Inflammatory macrophage (primary cell): Measurements from ENCODE around the gene CA11.
"Not testable (repeated sequence)": the region's sequence is repeated elsewhere in the genome, so short reads cannot be mapped to it uniquely, and the experiment has no call there.

Experiments
- DNase-seq, 2 donors: peaks; one replicate each; pipeline ENCODE4 v3.0.0-alpha.2; 2020 to 2022

Gene CA11

GRCh38 chr19:48669903-48670668 is 24.1 kb upstream of the CA11 start:
- DNase-seq = no peak

DNA sequence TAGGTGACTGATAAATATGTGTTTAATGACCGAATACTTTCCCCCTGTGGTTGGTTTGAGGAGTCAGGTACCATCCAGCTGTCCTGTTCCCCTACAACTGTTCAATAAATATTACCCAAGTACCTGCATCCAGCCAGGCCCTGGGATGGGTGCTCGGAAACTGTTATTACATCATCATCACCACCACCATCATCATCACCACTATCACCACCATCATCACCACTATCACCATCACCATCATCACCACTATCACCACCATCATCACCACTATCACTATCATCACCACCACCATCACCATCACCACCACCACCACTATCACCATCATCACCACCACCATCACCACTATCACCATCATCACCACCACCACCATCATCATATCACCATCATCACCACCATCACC is 22.8 kb upstream of the CA11 start:
- no peak for DNase-seq

DNA sequence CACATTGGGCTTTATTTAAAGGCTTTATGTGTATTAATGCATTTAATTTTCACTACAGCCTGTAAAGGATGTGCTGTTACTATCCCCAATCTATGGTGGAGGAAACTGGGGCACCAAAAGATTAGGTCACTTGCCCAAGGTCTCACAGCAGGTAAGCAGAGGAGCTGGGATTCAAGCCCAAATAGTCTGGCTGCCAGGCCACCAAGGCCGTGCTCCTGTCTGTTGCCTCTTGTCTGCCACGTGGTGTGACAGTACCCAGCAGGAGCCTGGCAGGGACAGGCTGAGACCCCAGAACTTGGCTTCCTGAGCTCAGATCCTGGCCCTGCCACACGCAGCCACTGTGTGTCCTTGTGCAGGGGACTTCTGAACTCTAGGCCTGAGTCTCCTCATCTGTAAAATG is 22.3 kb upstream of the CA11 start:
- DNase-seq = no peak

DNA sequence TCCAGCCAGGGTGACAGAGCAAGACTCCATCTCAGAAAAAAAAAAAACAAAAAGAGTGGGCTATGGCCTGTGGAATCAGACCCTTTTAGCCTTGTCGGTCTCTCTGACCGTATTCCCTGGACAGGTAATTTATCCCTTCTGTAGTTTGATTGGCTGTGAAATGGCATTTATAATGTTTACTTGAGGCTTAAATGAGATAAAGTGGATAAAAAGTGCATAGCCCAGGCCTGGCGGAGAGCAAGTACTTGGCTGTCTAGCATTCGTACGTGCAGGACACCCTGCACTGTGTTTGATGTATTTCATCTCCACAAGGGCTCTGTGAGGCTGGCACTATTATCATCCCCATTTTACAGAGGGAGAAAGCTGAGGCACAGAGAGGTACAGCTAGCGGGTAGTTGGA is 19.8 kb upstream of the CA11 start:
- no peak for DNase-seq

DNA sequence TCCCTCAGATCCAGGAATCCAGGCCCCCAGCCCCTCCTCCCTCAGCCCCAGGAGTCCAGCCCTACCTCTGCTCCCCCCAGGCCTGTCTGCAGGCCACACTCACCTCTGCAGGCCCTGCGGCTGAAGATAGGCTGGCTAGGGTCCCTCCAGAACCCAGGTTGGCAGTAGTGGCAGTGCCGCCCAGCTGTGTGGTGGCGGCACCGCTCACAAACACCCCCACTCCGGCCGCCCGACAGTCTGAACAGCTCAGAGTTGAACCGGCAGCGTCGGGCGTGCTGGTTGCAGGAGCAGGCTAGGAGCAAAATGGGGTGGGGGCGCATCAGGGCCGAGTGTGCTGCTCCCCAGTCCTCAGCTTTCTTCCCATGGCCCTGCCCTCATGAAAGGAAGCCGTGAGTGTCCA is 18.5 kb upstream of the CA11 start:
- no peak for DNase-seq

DNA sequence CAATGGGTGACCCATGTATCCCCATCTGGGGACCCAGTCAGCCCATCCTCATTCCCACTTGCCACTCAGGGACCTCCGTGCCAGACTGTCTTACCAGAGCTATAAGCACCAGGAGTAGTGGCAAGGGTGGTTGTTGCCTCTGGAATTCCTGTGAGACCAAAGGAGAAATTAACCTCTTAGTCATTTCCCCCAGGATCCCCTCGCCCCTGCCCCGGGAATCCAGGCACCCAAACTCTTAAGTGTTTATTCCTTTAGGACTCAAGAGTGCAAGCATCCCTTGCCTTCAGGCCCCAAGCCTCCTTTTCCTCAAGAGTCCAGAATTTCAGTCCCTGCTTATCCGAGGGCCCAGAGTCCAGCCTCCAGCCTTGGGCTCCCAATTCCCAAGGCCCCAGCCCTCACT is 17.7 kb upstream of the CA11 start:
- no peak for DNase-seq

DNA sequence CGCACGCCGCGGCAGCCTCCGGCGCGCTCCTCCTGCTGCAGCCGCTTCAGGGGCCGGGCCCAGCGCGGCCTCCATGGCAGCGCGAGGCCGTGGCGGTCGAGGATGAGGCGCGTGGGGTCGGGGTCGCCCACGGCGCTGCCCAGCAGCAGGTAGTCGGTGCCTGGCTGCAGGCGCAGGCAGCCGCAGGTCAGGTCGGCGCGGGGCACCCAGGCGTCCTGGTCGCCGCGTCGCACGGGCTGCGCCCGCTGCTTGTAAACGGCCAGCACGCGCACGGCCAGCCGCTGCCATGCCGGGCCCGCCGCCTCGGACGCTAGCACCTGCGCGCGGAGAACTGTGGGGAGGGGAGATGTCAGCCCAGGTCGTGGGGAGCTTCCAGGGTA is 15.7 kb upstream of the CA11 start:
- DNase-seq = no peak

GRCh38 chr19:48660852-48661710 is 15.1 kb upstream of the CA11 start:
- peak; percentile 92 to 94 for DNase-seq

DNA sequence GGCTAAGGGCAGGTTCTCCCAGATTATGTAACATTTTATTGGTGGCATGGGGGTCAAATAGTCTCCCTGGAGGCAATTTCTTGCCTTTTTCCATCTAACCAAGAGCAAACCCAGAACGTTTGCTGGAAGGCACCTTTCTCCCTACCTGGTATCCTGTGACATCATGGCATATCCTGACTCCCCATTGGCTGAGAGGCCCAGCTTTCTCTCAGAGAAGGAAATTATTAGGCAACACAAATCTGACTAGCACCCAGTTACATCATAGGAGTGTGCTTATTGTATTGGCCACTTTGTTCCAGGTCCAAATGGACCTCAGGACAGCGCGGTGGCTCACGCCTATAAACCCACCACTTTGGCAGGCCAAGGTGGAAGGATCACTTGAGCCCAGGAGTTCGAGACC is 13.8 kb upstream of the CA11 start:
- DNase-seq = peak; percentile 55 to 69

DNA sequence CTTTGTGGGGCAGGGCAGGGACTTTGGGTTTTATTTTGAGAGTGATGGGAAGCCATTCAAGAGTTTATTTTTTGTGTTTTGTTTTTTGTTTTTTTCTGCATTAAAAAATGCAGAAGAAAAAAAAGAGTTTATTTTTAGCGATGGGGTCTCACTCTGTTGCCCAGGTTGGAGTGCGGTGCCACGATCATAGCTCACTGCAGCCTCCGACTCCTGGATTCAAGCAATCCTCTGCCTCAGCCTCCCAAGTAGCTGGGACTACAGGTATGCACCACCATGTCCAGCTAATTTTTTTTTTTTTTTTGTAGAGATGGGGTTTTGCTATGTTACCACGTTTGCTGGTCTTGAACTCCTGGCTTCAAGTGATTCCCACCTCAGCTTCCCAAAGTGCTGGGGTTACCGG is 12.5 kb upstream of the CA11 start:
- DNase-seq = no peak

DNA sequence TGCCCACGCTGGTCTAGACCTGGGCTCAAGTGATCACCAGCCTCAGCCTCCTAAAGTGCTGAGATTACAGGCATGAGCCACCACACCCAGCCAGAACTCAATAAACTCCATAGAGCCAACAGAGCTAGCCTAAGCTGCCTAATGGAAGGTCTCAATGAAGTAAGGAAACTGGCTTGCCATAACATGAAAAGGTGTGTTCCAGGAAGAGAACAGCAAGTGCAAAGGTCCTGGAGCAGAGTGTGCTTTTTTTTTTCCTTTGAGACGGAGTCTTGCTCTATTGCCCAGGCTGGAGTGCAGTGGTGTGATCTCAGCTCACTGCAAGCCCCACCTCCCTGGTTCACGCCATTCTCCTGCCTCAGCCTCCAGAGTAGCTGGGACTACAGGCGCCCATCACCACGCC is 11.8 kb upstream of the CA11 start:
- not testable (repeated sequence) for DNase-seq

GRCh38 chr19:48656840-48657474 is 11.0 kb upstream of the CA11 start:
- no peak for DNase-seq

GRCh38 chr19:48654299-48655059 is 8.5 kb upstream of the CA11 start:
- DNase-seq = no peak

- no peak for DNase-seq
Observed at GRCh38 chr19:48651683-48652048, 5.7 kb upstream of the CA11 start.

GRCh38 chr19:48650974-48651682 is 5.1 kb upstream of the CA11 start:
- DNase-seq = no peak

GRCh38 chr19:48648134-48648533 is 2.1 kb upstream of the CA11 start:
- DNase-seq = no peak

DNA sequence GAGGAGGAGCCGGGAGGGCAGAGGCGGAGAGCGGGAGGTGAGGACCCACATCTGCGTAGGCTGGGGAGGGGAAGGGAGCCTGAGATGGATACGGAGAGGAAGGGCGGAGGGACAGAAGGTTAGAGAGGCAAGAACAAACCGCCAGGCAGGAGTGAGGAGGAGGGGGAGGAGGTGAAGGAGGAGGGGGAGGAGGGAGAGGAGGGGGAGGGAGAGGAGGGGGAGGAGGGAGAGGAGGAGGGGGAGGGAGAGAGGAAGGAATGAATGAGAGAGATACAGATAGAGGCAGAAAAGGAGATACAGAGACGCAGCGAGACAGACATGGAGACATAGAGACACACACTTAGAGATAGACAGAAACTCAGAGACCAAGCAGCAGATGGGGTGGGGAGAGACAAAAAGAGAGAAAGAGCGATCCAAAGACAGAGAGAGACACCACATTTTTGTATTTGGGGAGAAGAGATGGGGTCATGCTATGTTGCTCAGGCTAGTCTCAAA is 782 bp upstream of the CA11 start:
- no peak for DNase-seq

GRCh38 chr19:48645620-48646000 is 377 bp downstream of the CA11 start:
- no peak for DNase-seq

DNA sequence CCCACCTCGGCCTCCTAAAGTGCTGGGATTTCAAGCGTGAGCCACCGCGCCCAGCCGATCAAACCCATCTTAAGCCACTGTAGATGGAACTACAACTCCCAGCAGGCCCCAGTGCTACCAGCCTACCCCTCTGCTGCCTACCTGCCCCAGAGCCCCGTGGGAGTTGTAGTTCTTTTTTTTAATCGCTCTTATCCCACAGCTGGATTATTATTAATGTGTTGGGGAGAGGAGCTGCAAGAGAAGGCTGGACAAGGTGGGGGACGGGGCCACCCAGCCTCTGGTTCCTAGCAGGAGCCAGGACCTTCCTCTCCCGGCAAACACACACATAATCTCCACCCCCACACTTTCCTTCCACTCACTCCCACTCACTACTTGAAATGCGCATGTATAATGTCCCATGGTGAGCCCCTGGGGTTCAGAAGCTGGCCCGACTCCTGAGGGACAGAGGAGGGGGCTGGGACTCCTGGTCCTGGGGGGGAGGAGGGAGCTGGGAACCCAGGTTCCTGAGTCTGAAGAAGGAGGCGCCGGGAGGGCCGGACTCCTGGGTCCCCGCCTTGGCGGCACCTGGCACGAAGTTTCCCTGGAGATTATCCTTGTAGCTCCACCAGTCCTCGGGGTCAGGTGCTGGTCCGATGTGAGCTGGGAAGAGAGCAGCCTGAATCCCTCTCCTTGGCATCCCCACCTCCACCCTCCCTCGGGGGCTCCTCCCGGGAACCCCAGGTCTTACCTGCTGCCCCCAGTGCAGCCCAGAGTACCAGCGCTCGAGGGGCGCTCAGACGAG is 958 bp downstream of the CA11 start:
- DNase-seq = peak; percentile 75 to 77

DNA sequence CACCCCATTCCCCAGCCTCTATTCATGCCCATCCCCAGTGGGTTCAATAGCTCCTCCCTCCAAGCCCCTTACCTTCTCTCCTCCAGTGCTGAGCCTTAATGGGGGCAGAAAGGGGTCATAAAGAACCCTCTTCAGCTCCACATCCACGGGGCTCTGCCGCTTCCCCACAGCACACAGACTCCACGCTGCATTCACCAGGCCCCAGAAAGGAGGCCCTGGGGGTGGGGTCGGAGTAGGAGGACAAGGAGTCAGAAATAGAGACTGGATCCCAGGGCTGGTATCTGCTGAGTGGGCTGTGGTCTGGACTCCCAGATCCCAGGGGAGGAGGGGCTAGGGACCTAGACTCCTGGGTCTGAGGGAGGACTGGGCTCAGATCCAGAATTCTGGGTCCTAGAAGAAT is 1.6 kb downstream of the CA11 start:
- DNase-seq = no peak

DNA sequence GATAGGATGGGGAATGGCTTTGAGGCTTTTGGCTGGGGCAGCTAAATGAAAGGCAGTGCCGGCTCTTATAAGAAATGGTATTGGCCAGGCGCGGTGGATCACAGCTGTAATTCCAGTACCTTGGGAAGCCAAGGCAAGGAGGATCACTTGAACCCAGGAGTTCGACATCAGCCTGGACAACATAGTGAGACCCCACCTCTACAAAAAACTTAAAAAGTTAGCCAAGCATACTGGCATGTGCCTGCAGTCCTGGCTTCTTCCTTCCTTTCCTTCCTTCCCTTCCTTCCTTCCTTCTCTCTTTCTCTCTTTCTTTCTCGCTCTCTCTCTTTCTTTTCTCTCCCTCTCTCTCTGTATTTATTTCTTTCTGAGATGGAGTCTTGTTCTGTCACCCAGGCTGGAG is 3.1 kb downstream of the CA11 start:
- no peak for DNase-seq
